Neural progenitor cell (in vitro differentiated cells): ENCODE results near the gene CUEDC1. TPM values are rescaled to one million over a fixed set of nuclear protein-coding genes. Genes with fewer than 3 reads are reported as not detected.
A peak's percentile ranks its signal among the peaks of the same experiment; 100 is the strongest.

Experiments
- DNase-seq: peaks from one replicate; pipeline ENCODE4 v3.0.0-alpha.2; 2016; ENCODE audit warnings: low spot score
- H2AFZ ChIP-seq: fragments of 200-600 bp; sonication (generic); replicated peaks from 2 replicates; pipeline ENCODE4 v1.6.1; 2016; ENCODE audit warnings: antibody characterized with exemption
- H3F3A ChIP-seq: fragments of 200-600 bp; sonication (generic); 2 replicates; pipeline ENCODE4 v1.6.1; 2016; ENCODE audit warnings: antibody characterized with exemption, low read depth
- H3K27ac ChIP-seq: fragments of 200-600 bp; sonication (generic); 2 replicates; pipeline ENCODE4 v1.5.1; 2016; ENCODE audit warnings: mild to moderate bottlenecking
- H3K27me3 ChIP-seq: fragments of 200-600 bp; sonication (generic); 2 replicates; pipeline ENCODE4 v1.6.1; 2016; ENCODE audit warnings: mild to moderate bottlenecking, moderate library complexity
- H3K36me3 ChIP-seq: fragments of 200-600 bp; sonication (generic); 2 replicates; pipeline ENCODE4 v1.5.1; 2016
- H3K4me1 ChIP-seq: fragments of 200-600 bp; sonication (generic); 2 replicates; pipeline ENCODE4 v1.6.1; 2016; ENCODE audit warnings: mixed run types
- H3K4me2 ChIP-seq: fragments of 200-600 bp; sonication (generic); 2 replicates; pipeline ENCODE4 v1.6.1; 2016
- H3K4me3 ChIP-seq: fragments of 200-600 bp; sonication (generic); 2 replicates; pipeline ENCODE4 v1.5.1; 2016
- H3K79me2 ChIP-seq: fragments of 200-600 bp; sonication (generic); 2 replicates; pipeline ENCODE4 v1.6.1; 2016; ENCODE audit warnings: low read depth
- H3K9ac ChIP-seq: fragments of 200-600 bp; sonication (generic); 2 replicates; pipeline ENCODE4 v1.6.1; 2016
- H3K9me3 ChIP-seq: fragments of 200-600 bp; sonication (generic); 2 replicates; pipeline ENCODE4 v1.5.1; 2016; ENCODE audit warnings: low read depth
- H4K20me1 ChIP-seq: fragments of 200-600 bp; sonication (generic); 2 replicates; pipeline ENCODE4 v1.6.1; 2016; ENCODE audit warnings: low read depth
- H3K27ac Mint-ChIP-seq: 3 replicates; pipeline ENCODE4 v1.8.0; 2021; ENCODE audit warnings: mixed read lengths
- H3K27me3 Mint-ChIP-seq: 2 replicates; pipeline ENCODE4 v1.8.0; 2022; ENCODE audit warnings: low read depth, mild to moderate bottlenecking, inconsistent platforms, moderate library complexity, mixed read lengths; ENCODE audit not compliant: insufficient read depth
- H3K36me3 Mint-ChIP-seq: 3 replicates; pipeline ENCODE4 v1.8.0; 2021; ENCODE audit warnings: mixed read lengths
- H3K4me1 Mint-ChIP-seq: 3 replicates; pipeline ENCODE4 v1.8.0; 2021; ENCODE audit warnings: mixed read lengths
- H3K4me3 Mint-ChIP-seq: 3 replicates; pipeline ENCODE4 v1.8.0; 2021; ENCODE audit warnings: mild to moderate bottlenecking, moderate library complexity, mixed read lengths
- H3K9me3 Mint-ChIP-seq: 3 replicates; pipeline ENCODE4 v1.8.0; 2020; ENCODE audit warnings: mixed read lengths
- EZH2 ChIP-seq: fragments of 200-600 bp; sonication (generic); IDR thresholded peaks from 2 replicates; pipeline ENCODE4 v1.6.1; 2017; ENCODE audit warnings: antibody characterized with exemption, mild to moderate bottlenecking, moderate library complexity
- EZH2phosphoT487 ChIP-seq: fragments of 200-600 bp; sonication (generic); IDR thresholded peaks from 2 replicates; pipeline ENCODE4 v1.6.1; 2017; ENCODE audit warnings: antibody characterized with exemption
- total RNA-seq: library from RNA; depleted of rRNA; stranded (reverse); fragments of >200 nt; gene quantifications from 2 replicates; pipeline ENCODE4 v1.2.3, GENCODE V29; 2015; ENCODE audit warnings: low replicate concordance
- TF ChIP-seq, protein P1 (sequence below): fragments of 200-600 bp; sonication (generic); IDR thresholded peaks from 2 replicates; pipeline ENCODE4 v1.5.1; 2017; ENCODE audit warnings: antibody characterized with exemption, mild to moderate bottlenecking

CUEDC1 gene
- total RNA-seq, 1 donor from 2014 or later = 8.8 TPM

- Histone ChIP-seq H2AFZ (no peak overlapping the region), H3F3A (no peaks in the 10 kb centered on the region), H3K4me1 (peaks cover 16% of the 10 kb centered on the region), H4K20me1 (no peaks in the 10 kb centered on the region), H3K4me2 (no peak overlapping the region), H3K9ac (no peak overlapping the region), H3K79me2 (no peaks in the 10 kb centered on the region), H3K36me3 (no peaks in the 10 kb centered on the region), H3K4me3 (no peak overlapping the region), H3K27me3 (no peaks in the 10 kb centered on the region), H3K27ac (no peak overlapping the region), H3K9me3 (no peaks in the 10 kb centered on the region)
- Mint-ChIP-seq H3K36me3 (peaks cover 12% of the 10 kb centered on the region), H3K4me3 (no peak overlapping the region), H3K27me3 (peaks cover 6% of the 10 kb centered on the region), H3K9me3 (no peaks in the 10 kb centered on the region), H3K27ac (peak overlapping the region; percentile 93), H3K4me1 (peaks cover 77% of the 10 kb centered on the region)
- no peak for DNase-seq
- TF ChIP-seq EZH2 (no peak), EZH2phosphoT487 (no peak)
- TF ChIP-seq, protein P1, sequence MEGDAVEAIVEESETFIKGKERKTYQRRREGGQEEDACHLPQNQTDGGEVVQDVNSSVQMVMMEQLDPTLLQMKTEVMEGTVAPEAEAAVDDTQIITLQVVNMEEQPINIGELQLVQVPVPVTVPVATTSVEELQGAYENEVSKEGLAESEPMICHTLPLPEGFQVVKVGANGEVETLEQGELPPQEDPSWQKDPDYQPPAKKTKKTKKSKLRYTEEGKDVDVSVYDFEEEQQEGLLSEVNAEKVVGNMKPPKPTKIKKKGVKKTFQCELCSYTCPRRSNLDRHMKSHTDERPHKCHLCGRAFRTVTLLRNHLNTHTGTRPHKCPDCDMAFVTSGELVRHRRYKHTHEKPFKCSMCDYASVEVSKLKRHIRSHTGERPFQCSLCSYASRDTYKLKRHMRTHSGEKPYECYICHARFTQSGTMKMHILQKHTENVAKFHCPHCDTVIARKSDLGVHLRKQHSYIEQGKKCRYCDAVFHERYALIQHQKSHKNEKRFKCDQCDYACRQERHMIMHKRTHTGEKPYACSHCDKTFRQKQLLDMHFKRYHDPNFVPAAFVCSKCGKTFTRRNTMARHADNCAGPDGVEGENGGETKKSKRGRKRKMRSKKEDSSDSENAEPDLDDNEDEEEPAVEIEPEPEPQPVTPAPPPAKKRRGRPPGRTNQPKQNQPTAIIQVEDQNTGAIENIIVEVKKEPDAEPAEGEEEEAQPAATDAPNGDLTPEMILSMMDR = no peak
These were observed 7.8 kb downstream of the CUEDC1 start for GRCh38 chr17:57947369-57947768.

- Histone ChIP-seq H3K36me3 (no peaks in the 10 kb centered on the region), H3K27ac (no peak overlapping the region), H3K9me3 (no peaks in the 10 kb centered on the region), H3F3A (no peaks in the 10 kb centered on the region), H3K27me3 (no peaks in the 10 kb centered on the region), H3K4me1 (peaks cover 19% of the 10 kb centered on the region), H3K79me2 (no peaks in the 10 kb centered on the region), H3K4me3 (no peak overlapping the region), H4K20me1 (peaks cover 4% of the 10 kb centered on the region), H3K4me2 (peak overlapping the region; percentile 4), H3K9ac (no peak overlapping the region), H2AFZ (no peak overlapping the region)
- peak overlapping the region; percentile 93 for H3K27ac Mint-ChIP-seq
- no peaks in the 10 kb centered on the region for H3K9me3 Mint-ChIP-seq
- DNase-seq = no peak
- H3K4me1 Mint-ChIP-seq = peaks cover 79% of the 10 kb centered on the region
- peaks cover 6% of the 10 kb centered on the region for H3K27me3 Mint-ChIP-seq
- H3K4me3 Mint-ChIP-seq = peak overlapping the region; percentile 39
- TF ChIP-seq, protein P1 = no peak
- TF ChIP-seq EZH2 = no peak
- TF ChIP-seq EZH2phosphoT487 = no peak
- H3K36me3 Mint-ChIP-seq = peaks cover 12% of the 10 kb centered on the region
These were observed 8.3 kb downstream of the CUEDC1 start for GRCh38 chr17:57946798-57947358.

GRCh38 chr17:57945996-57946797 lies 9.0 kb downstream of the CUEDC1 start:
- H3K27ac ChIP-seq = no peak overlapping the region
- H3K27me3 Mint-ChIP-seq = peaks cover 6% of the 10 kb centered on the region
- H3K27me3 ChIP-seq = no peaks in the 10 kb centered on the region
- H3K4me1 ChIP-seq = peaks cover 23% of the 10 kb centered on the region
- H3K4me2 ChIP-seq = peak overlapping the region; percentile 4
- no peak overlapping the region for H3K4me3 ChIP-seq
- DNase-seq = no peak
- TF ChIP-seq EZH2phosphoT487 (no peak), EZH2 (no peak)
- TF ChIP-seq, protein P1 = no peak
- peaks cover 80% of the 10 kb centered on the region for H3K4me1 Mint-ChIP-seq
- no peak overlapping the region for H3K9ac ChIP-seq
- H3F3A ChIP-seq = peaks cover under 1% of the 10 kb centered on the region
- peaks cover 10% of the 10 kb centered on the region for H4K20me1 ChIP-seq
- H3K36me3 Mint-ChIP-seq = peaks cover 12% of the 10 kb centered on the region
- H3K36me3 ChIP-seq = no peaks in the 10 kb centered on the region
- no peaks in the 10 kb centered on the region for H3K9me3 Mint-ChIP-seq
- H3K9me3 ChIP-seq = no peaks in the 10 kb centered on the region
- peak overlapping the region; percentile 93 for H3K27ac Mint-ChIP-seq
- H3K4me3 Mint-ChIP-seq = peak overlapping the region; percentile 39
- H3K79me2 ChIP-seq = no peaks in the 10 kb centered on the region
- H2AFZ ChIP-seq = no peak overlapping the region
